Measurements from ENCODE around the gene DSCAML1.

DNA sequence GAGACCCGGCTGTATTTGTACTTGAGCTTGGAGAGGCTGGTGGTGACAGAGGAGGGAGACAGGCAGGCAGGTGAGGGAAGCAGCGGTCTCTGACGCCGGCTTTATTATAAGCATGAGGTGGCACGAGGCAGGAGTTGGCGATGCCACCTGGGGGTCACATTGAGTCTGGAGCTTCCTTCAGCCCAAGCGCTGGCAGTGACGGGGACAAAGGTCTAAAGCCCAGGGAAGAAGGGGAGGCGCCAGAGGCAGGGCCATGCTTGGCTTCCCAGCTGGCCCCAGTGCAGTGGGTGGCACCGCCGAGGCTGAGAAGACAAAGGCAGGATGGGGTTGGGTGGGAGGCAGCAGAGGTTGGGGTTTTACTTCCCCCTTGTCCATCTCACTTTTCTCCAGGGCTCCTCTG is 23.1 kb upstream of the DSCAML1 start:
- TF ChIP-seq CTCF (IDR thresholded peaks at IDR 0.05) (no peak), POLR2A (IDR thresholded peaks at IDR 0.05) (no peak)

Data from testis (tissue), 2 donors.